Effector memory CD8-positive, alpha-beta T cell (primary cell): Measurements from ENCODE around the gene NAV2.
A peak's percentile ranks its signal among the peaks of the same experiment; 100 is the strongest.

ENCODE experiments used
- ATAC-seq: fragments of 150-1000 bp; cut with Tn5 transposase; replicated peaks from 2 replicates; pipeline ENCODE4 v1.10.0; 2021; ENCODE audit warnings: mild to moderate bottlenecking, moderate library complexity
- DNase-seq, 3 experiments: peaks; one replicate each; pipeline ENCODE4 v3.0.0; 2021
- H3K27ac Mint-ChIP-seq, 2 donors: one replicate each; pipeline ENCODE4 v1.8.0; 2022; ENCODE audit warnings: mild to moderate bottlenecking in 2 of 2, mixed read lengths in 2 of 2, moderate library complexity in 2 of 2
- H3K27me3 Mint-ChIP-seq, 2 donors: one replicate each; pipeline ENCODE4 v1.8.0; 2022; ENCODE audit warnings: mixed read lengths in 2 of 2
- H3K36me3 Mint-ChIP-seq: one replicate; pipeline ENCODE4 v1.8.0; 2022; ENCODE audit warnings: mild to moderate bottlenecking, moderate library complexity, mixed read lengths; ENCODE audit not compliant: insufficient read depth
- H3K4me1 Mint-ChIP-seq, 2 donors: one replicate each; pipeline ENCODE4 v1.8.0; 2022; ENCODE audit warnings: low read depth in 2 of 2, mixed read lengths in 2 of 2
- H3K4me3 Mint-ChIP-seq, 2 donors: one replicate each; pipeline ENCODE4 v1.8.0; 2022; ENCODE audit warnings: mild to moderate bottlenecking in 2 of 2, mixed read lengths in 2 of 2, moderate library complexity in 2 of 2
- H3K9me3 Mint-ChIP-seq, 2 donors: one replicate each; pipeline ENCODE4 v1.8.0; 2022; ENCODE audit warnings: mixed read lengths in 2 of 2

Gene NAV2

GRCh38 chr11:19714022-19714386 is 1.4 kb downstream of the NAV2 start:
- Mint-ChIP-seq H3K27me3 (peaks cover 24 to 29% of the 10 kb centered on the region in 2 donors), H3K4me3 (peak overlapping the region; percentile 96 to 97), H3K9me3 (no peaks in the 10 kb centered on the region), H3K27ac (no peak overlapping the region), H3K36me3 (peaks cover 8% of the 10 kb centered on the region), H3K4me1 (peaks cover 23 to 26% of the 10 kb centered on the region in 2 donors)
- DNase-seq (no peak), ATAC-seq (no peak)

- ATAC-seq (no peak), DNase-seq (no peak)
- Mint-ChIP-seq H3K9me3 (no peaks in the 10 kb centered on the region), H3K27ac (no peak overlapping the region), H3K4me1 (peaks cover 23 to 26% of the 10 kb centered on the region in 2 donors), H3K36me3 (peaks cover 8% of the 10 kb centered on the region), H3K27me3 (peaks cover 24 to 29% of the 10 kb centered on the region in 2 donors), H3K4me3 (peak overlapping the region; percentile 96 to 97)
Observed at GRCh38 chr11:19714387-19715363, 2.0 kb downstream of the NAV2 start.

DNA sequence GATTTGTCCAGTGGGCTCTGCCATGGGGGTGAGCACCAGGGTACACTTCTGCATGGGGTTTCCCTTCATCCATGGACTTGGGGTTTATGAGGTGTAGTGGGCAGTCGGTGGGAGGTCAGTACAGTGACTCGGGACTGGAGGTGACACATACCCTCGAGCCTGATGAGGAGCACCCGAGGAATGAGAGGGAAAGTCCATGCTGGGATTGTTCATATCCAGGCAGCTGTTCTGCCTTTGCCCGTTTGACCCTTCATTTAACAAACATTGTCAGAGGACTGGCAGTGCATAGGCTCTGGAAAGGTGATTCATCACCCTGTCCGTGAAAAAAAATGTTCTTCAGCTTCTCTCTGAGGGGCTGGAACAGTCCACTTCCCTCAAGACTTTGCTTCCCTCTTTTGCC is 2.7 kb downstream of the NAV2 start:
- Mint-ChIP-seq H3K27ac (no peak overlapping the region), H3K4me1 (peaks cover 23 to 26% of the 10 kb centered on the region in 2 donors), H3K9me3 (no peaks in the 10 kb centered on the region), H3K36me3 (peaks cover 8% of the 10 kb centered on the region), H3K27me3 (peaks cover 24 to 29% of the 10 kb centered on the region in 2 donors), H3K4me3 (peak overlapping the region; percentile 37 to 46)
- DNase-seq, result no peak
- ATAC-seq, result no peak

DNA sequence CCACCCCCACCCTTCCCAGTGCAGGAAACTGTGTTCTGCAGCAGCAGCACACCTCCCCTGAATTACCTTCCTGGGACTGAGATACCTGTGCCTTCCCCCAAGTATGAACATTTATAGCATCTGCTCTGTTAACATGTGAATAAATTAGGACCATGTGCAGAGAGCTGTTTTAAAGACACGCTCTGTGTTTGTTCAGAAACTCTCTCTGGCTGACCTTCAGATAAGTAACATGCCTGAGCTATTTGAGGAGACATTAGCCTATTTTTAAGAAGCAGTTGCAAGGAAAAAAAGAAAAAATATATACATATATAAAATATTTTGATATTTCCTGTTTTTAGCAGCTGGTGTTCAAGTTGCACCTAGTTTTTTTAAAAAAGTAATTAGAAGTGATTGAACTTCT is 5.4 kb downstream of the NAV2 start:
- Mint-ChIP-seq H3K27ac (no peak overlapping the region), H3K9me3 (no peaks in the 10 kb centered on the region), H3K4me1 (peaks cover 22% of the 10 kb centered on the region in 2 donors), H3K36me3 (peaks cover 8% of the 10 kb centered on the region), H3K4me3 (no peak overlapping the region), H3K27me3 (peaks cover 24 to 29% of the 10 kb centered on the region in 2 donors)
- DNase-seq (no peak), ATAC-seq (no peak)

GRCh38 chr11:19718951-19719350 is 6.3 kb downstream of the NAV2 start:
- no peak overlapping the region for H3K27ac Mint-ChIP-seq
- peaks cover 21 to 23% of the 10 kb centered on the region in 2 donors for H3K27me3 Mint-ChIP-seq

GRCh38 chr11:19719960-19720359 is 7.3 kb downstream of the NAV2 start:
- Mint-ChIP-seq H3K4me3 (no peak overlapping the region), H3K9me3 (no peaks in the 10 kb centered on the region), H3K4me1 (peaks cover 22 to 25% of the 10 kb centered on the region in 2 donors), H3K27ac (no peak overlapping the region), H3K36me3 (peaks cover 3% of the 10 kb centered on the region), H3K27me3 (peaks cover 11 to 13% of the 10 kb centered on the region in 2 donors)
- no peak for DNase-seq
- no peak for ATAC-seq

More at GRCh38 chr11:19718951-19719350, 6.3 kb downstream of the NAV2 start:
- Mint-ChIP-seq H3K9me3 (no peaks in the 10 kb centered on the region), H3K4me3 (no peak overlapping the region), H3K4me1 (peaks cover 24 to 25% of the 10 kb centered on the region in 2 donors), H3K36me3 (peaks cover 6% of the 10 kb centered on the region)
- ATAC-seq (no peak), DNase-seq (no peak)

DNA sequence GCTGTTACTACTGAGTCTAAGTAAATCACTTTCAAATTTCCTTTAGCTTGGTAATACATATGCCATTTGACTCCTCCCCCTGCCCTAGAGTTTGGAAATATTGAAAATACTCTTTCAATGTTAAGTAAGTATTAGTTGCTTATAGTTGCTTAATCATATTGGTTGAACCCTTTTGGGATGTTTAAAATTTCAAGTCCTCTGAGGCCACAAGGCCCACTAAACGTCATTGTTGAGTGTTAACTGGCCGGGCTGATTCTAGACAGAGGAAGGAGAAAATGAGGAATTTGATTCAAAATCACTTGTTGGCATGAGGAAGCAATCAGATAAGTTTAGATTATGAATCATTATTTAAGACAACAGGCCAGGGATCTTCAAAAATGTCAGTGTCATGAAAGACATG is 8.5 kb downstream of the NAV2 start:
- Mint-ChIP-seq H3K4me1 (peaks cover 22% of the 10 kb centered on the region in 2 donors), H3K4me3 (no peak overlapping the region), H3K36me3 (no peaks in the 10 kb centered on the region), H3K27ac (no peak overlapping the region), H3K9me3 (no peaks in the 10 kb centered on the region), H3K27me3 (peaks cover 0 to under 1% of the 10 kb centered on the region in 2 donors)
- ATAC-seq (no peak), DNase-seq (no peak)

DNA sequence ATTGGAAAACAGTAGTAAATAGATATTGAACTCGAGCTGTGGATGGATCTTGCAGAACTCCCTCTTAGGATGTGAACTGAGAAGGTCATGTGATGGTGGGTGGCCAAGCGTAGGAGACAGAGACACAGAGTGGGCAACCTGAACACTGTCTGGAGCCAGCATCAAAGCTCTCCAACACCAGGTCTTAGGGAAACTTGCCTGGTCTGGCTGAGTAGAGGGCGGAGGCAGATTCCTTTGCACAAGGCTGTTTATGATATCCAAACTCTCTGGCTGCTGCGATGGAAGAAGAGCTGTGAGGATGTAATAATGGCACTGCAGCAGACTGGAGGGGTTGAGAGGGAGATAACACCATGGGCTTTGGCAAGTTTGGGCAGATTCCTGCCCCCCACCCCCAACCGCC is 10.1 kb downstream of the NAV2 start:
- DNase-seq, result no peak
- Mint-ChIP-seq H3K27me3 (no peaks in the 10 kb centered on the region), H3K4me3 (no peak overlapping the region), H3K9me3 (no peaks in the 10 kb centered on the region), H3K4me1 (peaks cover 22 to 24% of the 10 kb centered on the region in 2 donors), H3K27ac (peak overlapping the region; percentile 61 to 94), H3K36me3 (no peaks in the 10 kb centered on the region)
- no peak for ATAC-seq

DNA sequence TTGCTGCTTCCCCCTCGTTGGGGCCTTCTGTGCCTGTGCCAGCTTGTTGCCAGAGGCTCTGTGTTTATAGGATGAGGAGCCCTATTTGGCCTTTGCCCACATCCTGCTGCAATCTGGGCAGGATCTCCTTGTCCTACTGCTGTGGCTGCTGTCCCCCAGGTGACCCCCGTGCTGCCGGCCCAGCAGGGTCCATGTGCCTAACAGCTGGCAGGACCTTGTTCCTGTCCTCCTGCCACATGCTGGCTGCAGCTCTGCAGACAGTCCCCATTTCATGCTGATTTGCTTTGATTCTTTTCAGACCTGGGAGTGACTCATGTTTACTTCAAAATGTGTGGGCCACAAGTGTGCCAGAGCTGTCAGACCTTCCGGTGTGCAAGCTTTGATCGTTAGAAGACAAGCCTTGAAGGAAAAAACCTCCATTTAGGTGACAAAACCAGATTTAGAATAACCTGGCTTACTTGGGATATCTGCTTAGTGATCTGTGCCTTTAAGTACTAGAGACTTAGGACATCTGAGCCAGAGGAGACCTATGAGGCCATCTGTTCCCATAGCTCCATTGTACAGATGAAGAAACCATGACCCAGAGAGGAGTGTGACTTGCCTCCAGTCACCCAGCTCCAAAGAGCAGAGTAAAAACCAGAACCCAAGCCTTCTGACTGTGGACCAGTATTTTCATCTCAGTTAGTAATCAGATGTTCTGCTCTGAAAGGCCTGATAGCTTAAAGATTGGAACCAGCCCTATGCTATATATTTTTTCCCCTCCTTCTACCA is 11.1 kb downstream of the NAV2 start:
- peaks cover 22 to 24% of the 10 kb centered on the region in 2 donors for H3K4me1 Mint-ChIP-seq
- no peaks in the 10 kb centered on the region for H3K9me3 Mint-ChIP-seq
- H3K4me3 Mint-ChIP-seq, result peak overlapping the region; percentile 52 to 60

DNA sequence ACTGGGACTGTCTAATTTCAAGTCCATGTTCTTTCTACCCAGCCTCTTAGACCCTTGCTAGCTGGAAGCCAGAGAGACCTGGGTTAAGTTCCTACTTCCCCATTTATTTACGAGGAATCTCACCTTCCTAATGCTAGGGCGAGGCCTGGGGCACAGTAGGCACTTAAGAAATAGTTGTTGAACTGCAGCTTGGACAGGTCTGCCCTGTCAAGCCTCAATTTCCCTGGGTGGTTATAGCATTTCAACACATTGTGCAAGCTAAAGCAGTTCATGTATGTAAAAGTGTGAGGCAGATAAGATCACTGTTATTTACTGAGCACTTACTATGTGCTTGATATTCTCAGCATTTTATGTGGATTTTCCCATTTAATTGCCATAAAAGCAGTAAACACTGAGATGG is 12.1 kb downstream of the NAV2 start:
- Mint-ChIP-seq H3K4me1 (peaks cover 22 to 24% of the 10 kb centered on the region in 2 donors), H3K4me3 (no peak overlapping the region), H3K9me3 (no peaks in the 10 kb centered on the region), H3K27me3 (no peaks in the 10 kb centered on the region), H3K36me3 (no peaks in the 10 kb centered on the region), H3K27ac (peak overlapping the region; percentile 29 to 94)
- no peak for ATAC-seq
- DNase-seq, result no peak

More for the DNA sequence above, 11.1 kb downstream of the NAV2 start:
- DNase-seq (peak; percentile 33 to 42 (median 41)), ATAC-seq (peak; percentile 93)
- no peaks in the 10 kb centered on the region for H3K27me3 Mint-ChIP-seq
- H3K36me3 Mint-ChIP-seq, result no peaks in the 10 kb centered on the region
- H3K27ac Mint-ChIP-seq, result peak overlapping the region; percentile 94

GRCh38 chr11:19725379-19726079 is 12.9 kb downstream of the NAV2 start:
- Mint-ChIP-seq H3K36me3 (no peaks in the 10 kb centered on the region), H3K27me3 (no peaks in the 10 kb centered on the region), H3K4me3 (no peak overlapping the region), H3K27ac (peak overlapping the region in 1 of 2 donors; percentile 29), H3K4me1 (peaks cover 22 to 24% of the 10 kb centered on the region in 2 donors), H3K9me3 (no peaks in the 10 kb centered on the region)
- ATAC-seq, result no peak
- DNase-seq, result no peak

DNA sequence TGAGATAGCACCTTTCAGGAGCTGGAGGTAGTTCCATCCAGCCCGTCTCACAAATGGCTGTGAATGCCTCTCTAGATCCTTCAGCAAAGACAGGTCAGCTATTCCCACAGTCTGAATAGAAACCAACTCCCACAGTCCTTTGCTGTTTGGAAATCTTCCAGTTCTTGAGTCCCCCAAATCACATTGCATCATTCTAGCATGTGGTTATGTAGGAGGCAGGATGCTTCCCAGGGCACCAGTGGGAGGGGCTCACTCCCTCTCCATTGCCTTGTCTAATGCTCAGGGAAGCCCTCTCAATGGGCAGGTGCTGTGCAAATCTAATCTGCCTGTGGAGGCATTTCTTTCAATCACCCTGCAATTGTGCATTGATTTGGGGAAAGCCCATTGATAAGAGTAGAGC is 14.6 kb downstream of the NAV2 start:
- no peaks in the 10 kb centered on the region for H3K9me3 Mint-ChIP-seq
- H3K27me3 Mint-ChIP-seq, result peaks cover 0 to 8% of the 10 kb centered on the region in 2 donors
- no peak for ATAC-seq
- H3K27ac Mint-ChIP-seq, result no peak overlapping the region
- DNase-seq, result no peak
- no peak overlapping the region for H3K4me3 Mint-ChIP-seq
- H3K4me1 Mint-ChIP-seq, result peaks cover 22 to 24% of the 10 kb centered on the region in 2 donors
- no peaks in the 10 kb centered on the region for H3K36me3 Mint-ChIP-seq

DNA sequence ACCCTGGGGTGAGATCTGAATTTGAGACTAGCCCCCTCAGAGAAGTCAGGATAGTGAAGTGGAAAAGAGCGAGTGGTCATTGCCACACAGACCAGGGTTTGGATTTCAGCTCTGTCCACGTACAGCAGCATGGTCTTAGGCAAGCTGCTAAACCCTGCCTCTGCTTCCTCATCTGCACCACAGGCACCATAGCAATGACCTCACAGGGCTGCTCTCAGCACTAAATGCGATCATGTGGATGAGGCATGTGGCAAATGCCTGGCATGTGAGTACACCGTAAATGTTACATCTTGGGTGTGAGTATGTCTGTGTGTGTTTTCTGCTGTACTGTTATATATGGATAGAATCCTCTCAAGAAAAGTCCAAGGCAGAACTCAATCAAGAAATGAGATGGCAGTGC is 15.8 kb downstream of the NAV2 start:
- peaks cover 0 to 8% of the 10 kb centered on the region in 2 donors for H3K27me3 Mint-ChIP-seq
- peaks cover 10 to 13% of the 10 kb centered on the region in 2 donors for H3K4me1 Mint-ChIP-seq
- ATAC-seq, result no peak
- H3K27ac Mint-ChIP-seq, result no peak overlapping the region
- no peak overlapping the region for H3K4me3 Mint-ChIP-seq
- DNase-seq, result no peak
- no peaks in the 10 kb centered on the region for H3K36me3 Mint-ChIP-seq
- no peaks in the 10 kb centered on the region for H3K9me3 Mint-ChIP-seq
